ENCODE results near the gene NHSL1.

DNA sequence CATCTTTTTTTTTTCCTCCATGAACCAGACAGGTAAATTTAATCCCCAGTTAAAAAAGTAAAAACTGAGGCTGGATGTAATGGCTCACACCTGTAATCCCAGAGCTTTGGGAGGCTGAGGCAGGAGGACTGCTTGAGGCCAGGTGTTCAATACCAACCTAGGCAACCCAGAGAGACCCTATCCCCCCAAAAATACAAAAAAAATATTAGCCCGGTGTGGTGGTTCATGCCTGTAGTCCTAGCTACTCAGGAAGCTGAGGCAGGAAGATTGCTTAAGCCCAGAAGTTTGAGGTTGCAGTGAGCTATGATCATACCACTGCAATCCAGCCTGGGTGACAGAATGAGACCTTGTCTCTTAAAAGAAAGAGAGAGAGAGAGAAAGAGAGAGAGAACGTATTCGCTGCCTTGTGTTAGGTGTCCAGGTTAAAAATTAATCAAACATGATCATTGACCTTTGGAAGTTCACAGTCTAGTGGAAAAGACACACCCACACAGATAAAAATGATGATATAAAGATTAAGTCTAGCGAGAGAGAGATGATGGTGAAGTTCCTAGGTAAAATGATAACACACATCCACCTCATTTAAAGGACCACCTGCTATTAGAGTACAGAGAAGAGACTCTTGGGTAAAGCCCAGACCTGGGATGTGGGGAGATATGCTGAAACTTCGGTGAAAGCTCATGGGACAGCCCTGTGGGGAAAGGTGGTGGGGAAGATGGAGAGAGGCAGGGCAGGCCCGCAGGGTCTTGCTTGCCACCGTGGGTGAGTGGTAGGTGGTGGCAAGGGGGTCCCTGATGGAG is 4.8 kb upstream of the NHSL1 start:
- TF ChIP-seq CTCF (IDR thresholded peaks at IDR 0.05; ENCODE audit: low read depth, low read length) (no peak), EZH2phosphoT487 (IDR thresholded peaks at IDR 0.05; ENCODE audit: low read depth) (no peak)

Measured in OCI-LY3 (cell line).